ENCODE results near the gene VPS45. TPM values are rescaled to one million over a fixed set of nuclear protein-coding genes. Genes with fewer than 3 reads are reported as not detected.

Gene VPS45
- total RNA-seq, 6 experiments from 2014 or later = 35.6 to 43.3 (median 37.1) TPM

DNA sequence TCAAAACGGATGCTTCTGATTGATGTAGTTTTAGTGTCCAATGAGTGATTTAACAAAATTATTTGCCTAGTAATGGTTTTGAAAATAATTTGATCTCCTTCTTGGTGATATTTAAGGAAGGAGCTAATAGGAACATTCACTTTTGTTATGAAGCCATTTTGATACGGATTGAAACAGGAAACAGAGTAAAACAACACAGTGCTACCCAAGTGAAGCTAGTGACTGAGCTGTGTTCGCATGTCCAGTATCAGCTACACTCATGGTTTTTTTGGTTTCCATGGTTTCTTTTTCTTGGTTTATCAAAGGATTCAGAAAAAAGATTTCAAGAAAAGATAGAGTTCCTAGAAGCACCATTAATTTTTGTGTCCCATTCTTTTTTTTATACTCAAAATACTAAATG, 42.0 kb downstream of the VPS45 start:
- Mint-ChIP-seq H3K9me3 (peaks cover 7% of the 10 kb centered on the region), H3K27ac (no peak overlapping the region), H3K4me3 (no peak overlapping the region), H3K36me3 (ENCODE audit: low read depth) (peaks cover 40% of the 10 kb centered on the region), H3K27me3 (ENCODE audit: insufficient read depth) (no peaks in the 10 kb centered on the region), H3K4me1 (ENCODE audit: low read depth) (no peaks in the 10 kb centered on the region)
- DNase-seq = no peak
- TF ChIP-seq, protein P1, sequence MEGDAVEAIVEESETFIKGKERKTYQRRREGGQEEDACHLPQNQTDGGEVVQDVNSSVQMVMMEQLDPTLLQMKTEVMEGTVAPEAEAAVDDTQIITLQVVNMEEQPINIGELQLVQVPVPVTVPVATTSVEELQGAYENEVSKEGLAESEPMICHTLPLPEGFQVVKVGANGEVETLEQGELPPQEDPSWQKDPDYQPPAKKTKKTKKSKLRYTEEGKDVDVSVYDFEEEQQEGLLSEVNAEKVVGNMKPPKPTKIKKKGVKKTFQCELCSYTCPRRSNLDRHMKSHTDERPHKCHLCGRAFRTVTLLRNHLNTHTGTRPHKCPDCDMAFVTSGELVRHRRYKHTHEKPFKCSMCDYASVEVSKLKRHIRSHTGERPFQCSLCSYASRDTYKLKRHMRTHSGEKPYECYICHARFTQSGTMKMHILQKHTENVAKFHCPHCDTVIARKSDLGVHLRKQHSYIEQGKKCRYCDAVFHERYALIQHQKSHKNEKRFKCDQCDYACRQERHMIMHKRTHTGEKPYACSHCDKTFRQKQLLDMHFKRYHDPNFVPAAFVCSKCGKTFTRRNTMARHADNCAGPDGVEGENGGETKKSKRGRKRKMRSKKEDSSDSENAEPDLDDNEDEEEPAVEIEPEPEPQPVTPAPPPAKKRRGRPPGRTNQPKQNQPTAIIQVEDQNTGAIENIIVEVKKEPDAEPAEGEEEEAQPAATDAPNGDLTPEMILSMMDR (IDR thresholded peaks at IDR 0.05) = no peak

DNA sequence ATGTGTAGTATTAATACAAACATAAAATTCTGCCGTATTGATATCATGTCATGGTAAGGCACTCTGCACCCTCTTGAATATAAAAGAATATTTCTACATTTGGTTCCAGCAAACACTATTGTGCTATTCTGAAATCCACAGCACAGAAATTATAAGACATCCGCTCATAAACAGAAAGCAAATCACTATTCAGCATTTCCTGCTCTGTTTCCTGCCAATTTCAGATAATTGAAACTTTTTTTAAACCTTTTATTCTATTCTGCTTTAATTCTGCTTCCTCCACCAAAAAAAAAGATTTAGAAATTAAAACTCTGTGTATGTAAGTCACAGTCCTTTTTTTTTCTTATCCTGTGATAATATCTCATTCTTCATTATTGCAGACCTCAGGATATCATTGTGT, 42.5 kb downstream of the VPS45 start:
- TF ChIP-seq, protein P1 (IDR thresholded peaks at IDR 0.05) = no peak
- no peak for DNase-seq
- Mint-ChIP-seq H3K4me3 (no peak overlapping the region), H3K4me1 (ENCODE audit: low read depth) (no peaks in the 10 kb centered on the region), H3K9me3 (peaks cover 11% of the 10 kb centered on the region), H3K27ac (no peak overlapping the region), H3K36me3 (ENCODE audit: low read depth) (peaks cover 40% of the 10 kb centered on the region), H3K27me3 (ENCODE audit: insufficient read depth) (no peaks in the 10 kb centered on the region)

DNA sequence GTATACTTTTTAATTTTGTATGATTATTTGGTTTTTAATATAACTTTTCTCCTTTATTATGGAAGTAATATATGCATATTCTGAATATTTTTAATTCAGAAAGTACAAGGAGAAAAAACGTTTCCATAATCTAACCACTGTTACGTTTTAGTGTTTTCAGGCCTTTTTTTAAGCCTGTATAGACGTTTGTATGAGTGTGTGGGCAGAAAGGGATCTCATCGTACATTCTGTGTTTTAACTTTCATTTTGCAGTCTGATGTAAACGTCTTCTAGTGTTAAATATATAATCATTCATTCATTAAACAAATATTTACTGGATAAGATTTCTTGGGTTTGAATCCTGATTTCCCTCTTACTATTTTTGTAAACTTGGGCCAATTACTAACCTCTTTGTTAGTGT, 44.1 kb downstream of the VPS45 start:
- TF ChIP-seq, protein P1 (IDR thresholded peaks at IDR 0.05) = no peak

DNA sequence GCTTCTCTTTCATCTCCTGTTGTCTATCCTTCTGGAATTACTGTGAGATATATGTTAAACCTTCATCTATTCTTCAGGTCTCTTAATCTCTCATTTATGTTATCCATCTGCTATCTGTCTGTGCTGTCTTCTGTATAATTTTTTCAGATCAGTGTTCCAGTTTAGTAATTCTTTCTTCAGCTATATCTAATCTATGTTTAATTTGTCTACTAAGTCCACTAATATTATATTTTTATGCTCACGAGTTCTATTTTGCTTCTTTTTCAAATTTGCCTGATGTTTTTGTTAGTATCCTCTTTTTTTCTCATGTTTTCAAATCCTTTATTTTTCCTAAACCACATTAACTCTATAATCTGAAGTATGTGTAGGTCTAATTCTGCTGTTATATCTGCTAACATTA, 47.5 kb downstream of the VPS45 start:
- peaks cover 43% of the 10 kb centered on the region for H3K36me3 Mint-ChIP-seq (ENCODE audit: low read depth)
- no peaks in the 10 kb centered on the region for H3K4me1 Mint-ChIP-seq (ENCODE audit: low read depth)
- H3K9me3 Mint-ChIP-seq = peaks cover 14% of the 10 kb centered on the region
- no peaks in the 10 kb centered on the region for H3K27me3 Mint-ChIP-seq (ENCODE audit: insufficient read depth)
- no peak overlapping the region for H3K4me3 Mint-ChIP-seq
- DNase-seq = no peak
- H3K27ac Mint-ChIP-seq = no peak overlapping the region
- TF ChIP-seq, protein P1 (IDR thresholded peaks at IDR 0.05) = no peak

More for the DNA sequence above, 44.1 kb downstream of the VPS45 start:
- no peak for DNase-seq
- Mint-ChIP-seq H3K4me1 (ENCODE audit: low read depth) (no peaks in the 10 kb centered on the region), H3K27ac (no peak overlapping the region), H3K36me3 (ENCODE audit: low read depth) (peaks cover 44% of the 10 kb centered on the region), H3K4me3 (no peak overlapping the region), H3K9me3 (peaks cover 14% of the 10 kb centered on the region), H3K27me3 (ENCODE audit: insufficient read depth) (no peaks in the 10 kb centered on the region)

DNA sequence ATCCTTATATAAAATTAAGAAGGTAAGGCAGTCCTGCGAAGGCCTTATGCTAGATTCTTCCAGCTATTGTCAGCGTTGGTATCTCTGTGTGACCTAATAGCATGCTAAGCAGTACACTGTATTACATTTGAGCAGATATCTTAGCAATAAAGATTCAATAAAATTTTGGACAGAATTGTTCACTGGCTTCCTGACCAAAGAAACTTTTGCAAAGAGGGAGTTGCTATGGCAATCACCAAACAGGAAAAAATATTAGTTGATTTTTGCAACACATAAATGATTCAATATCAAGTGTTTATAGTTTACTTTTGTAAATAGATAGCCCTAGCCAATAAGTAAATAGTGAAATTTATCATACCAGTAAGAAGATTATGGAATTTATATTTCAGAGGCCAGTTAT, 51.1 kb downstream of the VPS45 start:
- Mint-ChIP-seq H3K4me3 (no peak overlapping the region), H3K9me3 (peaks cover 14% of the 10 kb centered on the region), H3K27me3 (ENCODE audit: insufficient read depth) (no peaks in the 10 kb centered on the region; the same call in 1 of the 2 replicates), H3K4me1 (ENCODE audit: low read depth) (peaks cover 12% of the 10 kb centered on the region), H3K36me3 (ENCODE audit: low read depth) (peaks cover 26% of the 10 kb centered on the region), H3K27ac (no peak overlapping the region)
- no peak for DNase-seq
- TF ChIP-seq, protein P1 (IDR thresholded peaks at IDR 0.05) = no peak

Measured in HFFc6 (cell line).